ENCODE data around the gene USP16. TPM values are rescaled to one million over a fixed set of nuclear protein-coding genes. Genes with fewer than 3 reads are reported as not detected.

Gene USP16
- total and polyA plus RNA-seq, 2 donors (not counting 1 experiment from before 2014, with no cell fraction given), result 13.1 to 54.7 TPM

DNA sequence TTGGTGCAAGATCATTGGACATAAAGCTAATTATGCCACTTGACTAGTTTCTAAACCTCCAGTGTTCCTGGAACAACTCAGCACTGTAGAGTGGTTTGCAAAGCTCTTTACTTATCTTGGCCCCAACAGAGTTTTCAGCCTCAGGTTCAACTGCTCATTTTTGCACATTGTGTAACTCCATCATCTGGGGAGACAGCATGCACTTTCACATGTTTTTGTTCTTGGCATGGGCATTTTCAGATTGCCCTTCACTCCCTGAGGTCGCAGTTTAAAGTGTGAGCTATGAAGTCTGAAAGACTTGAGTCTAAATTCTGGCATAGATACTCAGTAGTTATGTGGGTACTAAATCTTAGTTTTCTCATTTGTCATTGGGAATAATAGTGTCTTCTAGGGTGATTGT is 5.1 kb downstream of the USP16 start:
- H3K27ac ChIP-seq (ENCODE audit: low read length in 2 of 2), result no peak overlapping the region
- no peak overlapping the region for H3K4me3 ChIP-seq (ENCODE audit: control extremely low read depth in 1 of 5, extremely low read depth in 1 of 5, insufficient read depth in 1 of 5, low read depth in 2 of 5, low read length in 4 of 5)
- Mint-ChIP-seq H3K4me3 (no peak overlapping the region), H3K27ac (no peak overlapping the region), H3K4me1 (peaks cover 34% of the 10 kb centered on the region), H3K9me3 (ENCODE audit: insufficient read depth) (no peaks in the 10 kb centered on the region), H3K27me3 (no peaks in the 10 kb centered on the region)
- ATAC-seq (ENCODE audit: low read depth) (no peak), DNase-seq (no peak)
- TF ChIP-seq, protein P1, sequence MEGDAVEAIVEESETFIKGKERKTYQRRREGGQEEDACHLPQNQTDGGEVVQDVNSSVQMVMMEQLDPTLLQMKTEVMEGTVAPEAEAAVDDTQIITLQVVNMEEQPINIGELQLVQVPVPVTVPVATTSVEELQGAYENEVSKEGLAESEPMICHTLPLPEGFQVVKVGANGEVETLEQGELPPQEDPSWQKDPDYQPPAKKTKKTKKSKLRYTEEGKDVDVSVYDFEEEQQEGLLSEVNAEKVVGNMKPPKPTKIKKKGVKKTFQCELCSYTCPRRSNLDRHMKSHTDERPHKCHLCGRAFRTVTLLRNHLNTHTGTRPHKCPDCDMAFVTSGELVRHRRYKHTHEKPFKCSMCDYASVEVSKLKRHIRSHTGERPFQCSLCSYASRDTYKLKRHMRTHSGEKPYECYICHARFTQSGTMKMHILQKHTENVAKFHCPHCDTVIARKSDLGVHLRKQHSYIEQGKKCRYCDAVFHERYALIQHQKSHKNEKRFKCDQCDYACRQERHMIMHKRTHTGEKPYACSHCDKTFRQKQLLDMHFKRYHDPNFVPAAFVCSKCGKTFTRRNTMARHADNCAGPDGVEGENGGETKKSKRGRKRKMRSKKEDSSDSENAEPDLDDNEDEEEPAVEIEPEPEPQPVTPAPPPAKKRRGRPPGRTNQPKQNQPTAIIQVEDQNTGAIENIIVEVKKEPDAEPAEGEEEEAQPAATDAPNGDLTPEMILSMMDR (IDR thresholded peaks at IDR 0.05), result no peak
- TF ChIP-seq EZH2 (IDR thresholded peaks at IDR 0.05; ENCODE audit: borderline replicate concordance, insufficient read depth, low read depth, low read length, poor library complexity, severe bottlenecking), result no peak
- no peaks in the 10 kb centered on the region for H3K27me3 ChIP-seq (replicated peaks in 1 of 4; ENCODE audit: control extremely low read depth in 1 of 4, control insufficient read depth in 3 of 4, insufficient read depth in 4 of 4, low read length in 3 of 4)
- intact Hi-C loops (cut with micrococcal nuclease), result no loop called here
- peaks cover 85% of the 10 kb centered on the region for H3K79me2 ChIP-seq (ENCODE audit: control insufficient read depth, insufficient read depth, low read length)
- no peak overlapping the region for H3K4me2 ChIP-seq (replicated peaks; ENCODE audit: low read depth, low read length, poor library complexity, severe bottlenecking)
- CTCF ChIA-PET, result no interaction called here
- POLR2A ChIA-PET, result interaction anchor here (0.5 kb wide), 1 partner anchor 36 kb away, joined by 4 read pairs; no protein-coding TSS in a partner anchor
- H4K20me1 ChIP-seq (ENCODE audit: control insufficient read depth, insufficient read depth, low read length, poor library complexity, severe bottlenecking), result peaks cover 8% of the 10 kb centered on the region
- no peaks in the 10 kb centered on the region for H3K9me3 ChIP-seq (ENCODE audit: control extremely low read depth in 1 of 3, control insufficient read depth in 2 of 3, insufficient read depth in 1 of 3, low read length in 2 of 3)
- peaks cover 8 to 9% of the 10 kb centered on the region in 2 donors for H3K4me1 ChIP-seq (ENCODE audit: control insufficient read depth in 2 of 2, insufficient read depth in 2 of 2, low read length in 2 of 2)
- WGBS (ENCODE audit: insufficient coverage), result 80% methylated on average over 1 of the region's 1 CpG
- no peak overlapping the region for H3K9ac ChIP-seq (ENCODE audit: low read length)
- H3K36me3 ChIP-seq (replicated peaks in 1 of 2; ENCODE audit: control extremely low read depth in 1 of 2, control insufficient read depth in 1 of 2, extremely low read depth in 1 of 2, insufficient read depth in 2 of 2, low read length in 1 of 2), result peaks cover 5 to 43% of the 10 kb centered on the region in 2 experiments
- H2AFZ ChIP-seq (ENCODE audit: insufficient read depth, low read depth, low read length, poor library complexity, severe bottlenecking), result no peak overlapping the region

DNA sequence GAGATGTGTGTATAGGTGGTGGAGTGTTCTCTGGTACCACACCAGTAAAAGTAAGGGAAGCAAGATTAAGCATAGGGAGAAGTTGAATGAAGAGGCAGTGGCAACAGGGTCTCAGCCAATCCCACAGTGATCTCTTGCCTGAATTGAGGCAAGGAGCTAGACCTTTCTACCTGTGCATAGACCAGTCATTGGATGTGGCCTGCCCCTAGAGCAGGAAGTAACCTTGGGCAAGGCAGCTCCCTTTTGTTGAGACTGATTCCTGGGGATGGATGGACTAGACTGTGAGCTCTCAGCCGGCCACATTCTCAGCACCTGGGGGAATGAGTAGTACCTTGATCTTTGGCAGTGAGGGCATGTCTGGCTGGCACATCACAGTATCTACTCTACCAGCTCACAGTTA is 6.4 kb downstream of the USP16 start:
- Mint-ChIP-seq H3K4me3 (no peak overlapping the region), H3K9me3 (ENCODE audit: insufficient read depth) (no peaks in the 10 kb centered on the region), H3K4me1 (peaks cover 24% of the 10 kb centered on the region), H3K27ac (no peak overlapping the region), H3K27me3 (no peaks in the 10 kb centered on the region)
- H3K4me2 ChIP-seq (replicated peaks; ENCODE audit: low read depth, low read length, poor library complexity, severe bottlenecking), result no peak overlapping the region
- peaks cover 8% of the 10 kb centered on the region for H4K20me1 ChIP-seq (ENCODE audit: control insufficient read depth, insufficient read depth, low read length, poor library complexity, severe bottlenecking)
- H2AFZ ChIP-seq (ENCODE audit: insufficient read depth, low read depth, low read length, poor library complexity, severe bottlenecking), result no peak overlapping the region
- DNase-seq, result no peak
- no peak overlapping the region for H3K4me3 ChIP-seq (ENCODE audit: control extremely low read depth in 1 of 5, extremely low read depth in 1 of 5, insufficient read depth in 1 of 5, low read depth in 2 of 5, low read length in 4 of 5)
- ChIA-PET CTCF (no interaction called here), POLR2A (interaction anchor here (0.9 kb wide), 1 partner anchor 34 kb away, joined by 3 read pairs; no protein-coding TSS in a partner anchor)
- no peak for ATAC-seq (ENCODE audit: low read depth)
- no peaks in the 10 kb centered on the region for H3K27me3 ChIP-seq (replicated peaks in 1 of 4; ENCODE audit: control extremely low read depth in 1 of 4, control insufficient read depth in 3 of 4, insufficient read depth in 4 of 4, low read length in 3 of 4)
- H3K9me3 ChIP-seq (ENCODE audit: control extremely low read depth in 1 of 3, control insufficient read depth in 2 of 3, insufficient read depth in 1 of 3, low read length in 2 of 3), result no peaks in the 10 kb centered on the region
- intact Hi-C loops (cut with micrococcal nuclease), result no loop called here
- H3K36me3 ChIP-seq (replicated peaks in 1 of 2; ENCODE audit: control extremely low read depth in 1 of 2, control insufficient read depth in 1 of 2, extremely low read depth in 1 of 2, insufficient read depth in 2 of 2, low read length in 1 of 2), result peaks cover 5 to 49% of the 10 kb centered on the region in 2 experiments
- TF ChIP-seq, protein P1 (IDR thresholded peaks at IDR 0.05), result no peak
- TF ChIP-seq EZH2 (IDR thresholded peaks at IDR 0.05; ENCODE audit: borderline replicate concordance, insufficient read depth, low read depth, low read length, poor library complexity, severe bottlenecking), result no peak
- H3K27ac ChIP-seq (ENCODE audit: low read length in 2 of 2), result no peak overlapping the region
- peaks cover 73% of the 10 kb centered on the region for H3K79me2 ChIP-seq (ENCODE audit: control insufficient read depth, insufficient read depth, low read length)
- no CpG with 5 or more reads among the region's 1 CpG for WGBS (ENCODE audit: insufficient coverage)
- peaks cover 0 to 4% of the 10 kb centered on the region in 2 donors for H3K4me1 ChIP-seq (ENCODE audit: control insufficient read depth in 2 of 2, insufficient read depth in 2 of 2, low read length in 2 of 2)
- H3K9ac ChIP-seq (ENCODE audit: low read length), result no peak overlapping the region
